Stimulated activated CD8-positive, alpha-beta memory T cell treated with anti-CD3 and anti-CD28 coated beads, Interleukin-2, amount 100 ng/mL, for 1 hour (primary cell): Measurements from ENCODE around the gene NOXO1.
"Not testable (repeated sequence)": the region's sequence is repeated elsewhere in the genome, so short reads cannot be mapped to it uniquely, and the experiment has no call there.

Experiments used
- DNase-seq, 2 donors: peaks; one replicate each; pipeline ENCODE4 v3.0.0-alpha.2; 2020; ENCODE audit warnings: low read depth in 2 of 2

The NOXO1 gene

DNA sequence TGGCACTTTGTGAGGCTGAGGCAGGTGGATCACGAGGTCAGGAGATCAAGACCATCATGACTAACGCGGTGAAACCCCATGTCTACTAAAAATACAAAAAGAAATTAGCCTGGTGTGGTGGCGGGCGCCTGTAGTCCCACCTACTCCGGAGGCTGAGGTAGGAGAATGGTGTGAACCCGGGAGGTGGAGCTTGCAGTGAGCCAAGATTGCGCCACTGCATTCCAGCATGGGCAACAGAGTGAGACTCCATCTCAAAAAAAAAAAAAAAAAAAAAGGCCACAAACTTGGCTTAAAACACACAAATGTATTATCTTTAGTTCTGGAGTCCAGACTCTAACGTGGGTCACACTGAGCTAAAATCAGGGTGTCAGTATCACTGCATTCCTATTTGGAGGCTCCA is 30.5 kb upstream of the NOXO1 start:
- DNase-seq = not testable (repeated sequence)

- peak; percentile 55 to 68 for DNase-seq
These were observed 28.7 kb upstream of the NOXO1 start, which contains the start of gene ZNF598 for GRCh38 chr16:2009791-2010510. ZNF598 (minus strand) TSS chr16:2009821.

- DNase-seq = no peak
These were observed 28.0 kb upstream of the NOXO1 start for GRCh38 chr16:2009164-2009711.

DNA sequence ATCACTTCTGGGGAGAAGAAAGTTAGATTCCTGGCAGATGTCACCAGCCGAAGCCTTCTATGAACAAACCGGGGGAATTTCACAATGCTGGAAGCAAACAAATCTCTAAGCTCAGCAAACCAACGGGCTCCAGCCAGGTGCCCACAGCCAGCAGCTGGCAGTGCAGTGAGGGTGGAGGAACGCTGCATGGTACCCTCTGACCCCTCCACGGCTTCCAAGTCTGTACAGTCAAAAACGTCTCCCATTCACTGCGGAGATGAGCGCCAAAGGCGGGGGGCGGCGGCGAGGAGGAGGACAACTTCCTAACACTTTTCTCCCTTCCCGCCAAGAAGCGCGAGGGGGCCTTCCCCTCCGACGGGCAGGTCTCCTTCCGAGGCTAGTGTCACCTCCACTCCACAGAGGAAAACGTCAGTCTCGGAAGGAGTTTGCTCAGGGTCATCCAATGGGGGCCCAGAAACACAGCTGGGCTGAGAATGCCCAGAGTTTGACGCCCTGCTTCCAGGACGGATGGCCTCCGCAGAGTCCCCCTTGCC is 27.4 kb upstream of the NOXO1 start:
- DNase-seq = no peak

GRCh38 chr16:2008009-2008526 is 26.8 kb upstream of the NOXO1 start:
- DNase-seq = no peak

DNA sequence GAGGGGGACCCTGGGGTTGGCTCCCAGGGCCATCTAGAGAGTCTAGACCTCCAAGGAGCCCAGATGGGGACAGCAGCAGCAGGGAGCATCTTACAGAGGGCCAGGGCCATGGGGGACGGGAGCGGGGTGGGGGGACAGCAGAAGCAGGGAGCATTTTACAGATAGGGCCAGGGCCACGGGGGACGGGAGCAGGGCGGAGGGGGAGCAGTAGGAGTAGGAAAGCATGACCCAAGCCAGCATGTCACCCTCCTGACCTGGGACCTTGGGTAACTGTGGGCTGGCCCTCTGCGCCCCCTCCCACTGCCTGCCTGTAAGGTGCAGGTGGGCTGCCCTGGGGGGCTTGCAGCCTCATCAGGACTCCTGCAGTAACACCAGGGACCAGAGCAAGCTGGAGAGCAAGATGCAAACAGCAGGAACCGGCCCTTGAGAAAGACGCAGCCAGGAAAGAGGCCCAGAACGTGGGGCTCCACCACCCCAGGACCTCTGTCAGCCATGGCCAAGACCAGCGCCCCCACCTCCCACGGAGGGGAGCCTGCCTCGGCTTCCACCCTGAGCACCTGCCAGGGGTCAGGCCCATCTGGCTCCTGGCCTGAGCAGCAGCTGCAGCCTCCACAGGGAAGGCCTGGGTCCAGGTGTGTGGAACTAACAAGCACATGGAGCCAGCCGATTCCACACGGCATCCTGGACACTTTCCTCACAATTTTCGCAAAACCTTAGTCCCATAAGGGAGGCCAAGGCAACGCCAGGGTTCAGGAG is 26.0 kb upstream of the NOXO1 start:
- DNase-seq = no peak

- DNase-seq = no peak
These were observed 25.0 kb upstream of the NOXO1 start for GRCh38 chr16:2006317-2006716.

GRCh38 chr16:2005646-2006045 is 24.4 kb upstream of the NOXO1 start:
- no peak for DNase-seq

GRCh38 chr16:2004795-2005517 is 23.7 kb upstream of the NOXO1 start:
- no peak for DNase-seq

GRCh38 chr16:2003827-2004641 is 22.8 kb upstream of the NOXO1 start:
- peak; percentile 66 to 74 for DNase-seq

DNA sequence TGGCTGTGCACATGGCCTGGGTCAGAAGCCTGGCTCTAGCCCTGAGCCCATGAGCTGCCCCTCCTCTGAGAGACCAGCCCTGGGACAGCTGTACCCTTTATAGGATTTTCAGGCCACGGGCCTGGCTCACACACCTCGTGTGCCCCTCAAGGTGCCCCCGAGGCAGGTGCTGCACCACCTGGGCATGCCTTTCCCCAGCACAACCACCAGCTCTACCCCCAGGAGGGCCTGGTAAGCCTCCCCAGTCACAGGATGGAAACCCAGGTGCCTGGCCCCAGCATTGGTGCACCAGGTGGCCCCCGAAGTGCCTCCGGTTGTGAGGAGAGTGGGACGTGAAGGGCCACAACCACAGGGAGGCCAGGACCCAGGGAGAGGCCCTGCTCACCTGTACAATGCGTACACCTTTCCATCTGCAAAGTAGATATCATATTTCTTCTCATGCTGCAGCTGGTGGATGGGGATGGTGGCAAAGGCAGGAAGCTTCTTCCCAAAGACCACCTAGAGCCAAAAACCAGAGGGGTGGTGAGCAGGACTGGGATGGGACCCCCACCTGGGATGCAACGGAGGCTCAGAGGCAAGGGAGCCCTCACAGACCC is 22.1 kb upstream of the NOXO1 start:
- DNase-seq = no peak

GRCh38 chr16:2002406-2003230 is 21.3 kb upstream of the NOXO1 start:
- no peak for DNase-seq

DNA sequence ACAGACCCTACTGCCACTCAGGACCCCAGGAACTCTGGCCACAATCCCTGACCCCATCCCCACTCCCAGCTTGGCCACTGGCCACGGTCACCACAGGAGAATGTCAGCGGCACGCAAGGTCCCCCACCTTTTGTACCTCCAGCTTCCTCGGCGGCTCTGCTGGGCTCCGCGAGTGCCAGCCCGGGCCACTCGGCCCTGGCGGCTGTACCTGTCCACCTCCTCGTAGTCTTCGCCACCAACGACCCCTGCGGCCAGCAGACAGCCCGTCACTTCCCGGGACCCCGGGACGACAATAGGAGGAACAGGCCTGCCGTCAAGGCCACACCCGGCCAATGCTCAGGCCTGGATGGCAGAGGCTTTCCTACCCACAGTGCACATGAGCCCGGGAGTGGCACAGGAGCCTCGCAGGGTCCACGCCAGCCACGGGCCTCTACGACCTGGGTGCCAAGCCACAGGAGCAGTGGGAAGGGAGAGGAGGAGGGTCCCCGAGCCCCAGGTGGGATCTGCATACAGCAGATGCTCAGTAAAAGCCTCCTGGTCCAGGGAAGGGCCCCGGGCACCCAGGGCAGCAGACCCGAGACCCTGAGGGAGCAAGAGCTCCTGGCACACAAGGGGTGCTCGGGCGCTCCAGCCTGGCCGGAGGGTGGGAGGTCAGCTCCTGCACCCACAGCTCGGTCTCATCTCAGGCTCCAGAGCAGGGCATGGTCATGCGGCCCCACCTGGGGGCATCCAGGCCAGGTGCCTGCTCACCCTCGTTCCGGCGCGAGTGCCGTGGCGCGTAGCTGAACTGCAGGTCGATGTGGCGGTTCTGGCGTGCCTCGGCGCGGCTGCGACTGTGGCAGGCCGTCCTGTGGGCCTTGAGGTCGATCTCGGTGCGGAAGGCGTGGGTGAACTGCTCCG is 20.4 kb upstream of the NOXO1 start:
- no peak for DNase-seq

- DNase-seq = no peak
These were observed 19.8 kb upstream of the NOXO1 start for GRCh38 chr16:2001035-2001434.

GRCh38 chr16:1999866-2000514 is 18.7 kb upstream of the NOXO1 start:
- DNase-seq = no peak

DNA sequence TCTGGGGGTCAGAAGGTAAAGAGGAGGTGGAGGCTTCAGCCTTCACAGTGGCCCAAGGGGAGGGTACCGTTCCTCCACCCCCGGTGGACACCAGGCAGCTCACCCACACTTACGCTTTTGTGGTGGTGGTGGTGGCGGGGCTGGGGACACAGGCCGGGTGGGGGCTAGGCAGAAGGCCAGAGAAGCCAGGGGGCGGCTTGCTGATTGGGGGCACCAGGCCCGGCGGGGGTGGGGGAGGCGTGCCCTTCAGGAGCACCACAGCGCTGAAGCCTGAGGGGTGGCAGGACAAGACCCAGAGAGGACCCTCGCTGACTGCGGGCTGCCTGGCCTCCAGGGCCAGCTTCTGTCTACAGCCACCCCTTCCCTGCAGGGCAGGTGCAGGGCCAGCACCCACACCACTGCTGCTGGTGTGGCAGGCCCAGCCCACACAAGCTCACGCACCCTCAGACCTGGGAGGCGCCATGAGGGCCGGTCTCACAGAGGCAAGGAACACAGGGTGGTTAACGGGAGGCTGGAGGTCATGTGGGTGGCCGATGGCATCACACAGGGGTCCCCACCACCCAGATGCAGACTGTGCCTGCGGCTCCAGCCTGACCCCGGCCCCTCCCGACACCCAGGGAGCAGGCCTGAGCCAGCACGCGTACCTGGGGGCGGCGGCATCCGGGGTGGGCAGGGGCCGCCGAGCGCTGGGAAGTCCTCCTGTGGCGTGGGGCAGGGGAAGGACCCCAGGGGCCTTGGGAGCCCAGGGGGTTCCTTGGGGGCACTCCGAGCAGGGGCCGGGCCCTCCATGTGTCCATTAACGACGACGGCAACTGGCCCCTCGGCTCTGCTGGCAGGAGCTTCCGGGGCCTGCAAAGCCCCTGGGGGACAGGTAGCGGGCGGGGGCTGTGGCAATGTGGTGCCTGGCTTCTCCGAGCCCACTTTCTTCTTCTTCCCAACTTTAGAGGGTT is 17.9 kb upstream of the NOXO1 start:
- DNase-seq = no peak

- DNase-seq = no peak
These were observed 17.1 kb upstream of the NOXO1 start for GRCh38 chr16:1998360-1998835.
